COR-L47 (cell line): ENCODE measurements around the gene ZNF512B.

Experiments
- DNase-seq: peaks from one replicate; lab custom pipeline; 2025; lab: John Stamatoyannopoulos, UW

ZNF512B gene

DNA sequence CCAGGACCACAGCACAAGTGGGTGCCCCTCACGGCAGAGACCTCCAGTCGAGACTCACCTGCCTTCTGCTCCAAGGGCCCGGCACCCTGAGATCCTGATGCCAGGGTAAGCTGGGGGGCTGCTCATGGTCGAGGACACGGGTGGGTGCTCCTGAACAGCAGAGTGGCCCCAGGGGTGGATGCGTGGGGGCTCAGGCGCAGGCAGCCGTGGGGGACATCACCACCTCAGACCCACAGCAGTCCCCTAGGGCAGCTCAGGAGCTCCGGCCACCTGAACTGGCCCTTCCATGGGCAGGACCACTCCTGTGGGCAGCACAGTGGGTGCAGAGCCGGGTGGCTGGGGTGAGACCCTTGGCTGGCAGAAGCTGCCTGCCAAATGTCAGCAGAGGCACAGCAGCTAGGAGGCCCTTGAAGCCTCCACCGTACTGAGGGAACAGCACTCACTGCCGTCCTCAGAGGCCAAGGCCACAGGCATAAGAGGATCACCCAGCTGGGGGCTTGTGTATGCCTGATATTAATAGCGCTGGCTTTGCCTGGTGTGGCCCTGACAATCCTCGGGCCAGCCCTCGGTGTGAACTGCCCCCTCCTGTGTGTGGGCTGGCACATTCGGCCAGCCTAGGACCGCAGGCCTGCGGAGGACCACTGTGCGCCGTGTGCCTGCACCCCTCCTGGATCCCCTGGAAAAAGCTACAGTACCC, 18.9 kb downstream of the ZNF512B start:
- DNase-seq, result no peak

DNA sequence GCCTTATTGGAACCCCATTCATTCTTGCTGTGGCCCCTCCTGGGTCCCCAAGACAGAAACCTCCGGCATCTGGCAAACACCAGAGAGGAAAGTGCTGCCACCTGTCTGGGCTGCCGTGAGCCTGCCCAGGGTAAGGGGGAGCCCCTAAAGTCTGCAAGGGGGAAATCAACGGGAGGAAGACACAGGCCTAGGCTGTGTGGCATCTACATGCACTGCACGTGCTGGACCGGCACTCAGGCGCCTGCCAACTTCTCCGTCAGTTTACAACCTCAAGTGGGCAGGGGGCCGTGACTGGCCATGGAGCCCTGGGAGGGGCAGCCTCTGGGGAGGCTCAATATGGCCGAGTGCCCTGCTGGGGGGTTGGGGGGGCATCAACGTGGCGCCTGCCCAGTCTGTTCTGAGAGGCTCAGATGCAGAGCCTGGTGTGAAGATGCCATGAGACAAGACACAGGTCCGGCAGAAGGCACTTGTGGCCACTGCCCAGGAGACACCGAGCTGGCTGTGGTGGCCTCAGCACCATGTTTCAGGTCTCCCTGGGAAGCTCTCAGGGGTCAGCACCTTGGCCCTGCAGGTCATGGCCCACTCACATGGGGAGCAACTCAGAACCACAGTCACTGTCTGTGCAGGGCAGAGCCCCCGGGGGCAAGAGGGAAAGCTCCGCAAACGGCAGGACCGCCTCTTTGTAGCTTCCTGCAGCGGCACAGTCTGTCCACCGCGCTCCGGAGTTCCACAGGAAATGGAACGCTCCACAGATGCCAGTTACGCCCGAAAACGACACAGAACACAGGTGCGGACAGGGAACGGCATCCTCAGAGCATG, 21.9 kb downstream of the ZNF512B start:
- no peak for DNase-seq

DNA sequence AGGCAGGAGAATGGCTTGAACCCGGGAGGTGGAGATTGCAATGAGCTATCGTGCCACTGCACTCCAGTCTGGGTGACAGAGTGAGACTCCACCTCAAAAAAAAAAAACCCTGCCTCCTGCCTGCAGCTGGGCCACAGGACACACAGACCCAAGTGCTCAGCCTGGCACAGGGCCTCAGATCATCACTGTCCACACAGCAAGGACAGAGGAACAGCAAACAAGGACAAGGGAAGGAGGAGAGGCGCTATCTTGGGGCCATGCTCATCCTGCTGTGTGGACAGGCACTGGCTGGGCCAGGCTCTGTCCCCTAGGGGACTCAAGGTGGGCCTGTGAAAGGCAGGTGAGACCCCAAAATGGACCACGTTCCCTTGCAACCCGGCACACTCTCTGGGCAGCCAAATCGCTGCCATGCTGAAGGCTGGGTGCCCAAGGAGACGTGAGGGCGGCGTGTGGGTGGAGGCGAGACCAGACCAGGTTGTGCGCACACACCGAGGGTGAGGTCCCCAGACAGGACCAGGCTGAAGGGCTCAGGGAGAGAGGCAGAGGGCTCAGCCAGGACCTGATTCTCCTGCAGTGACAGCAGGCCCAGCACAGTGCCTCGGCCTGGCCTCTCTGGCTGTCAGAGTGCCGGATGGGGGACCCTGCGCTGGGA, 22.6 kb downstream of the ZNF512B start:
- DNase-seq, result no peak

DNA sequence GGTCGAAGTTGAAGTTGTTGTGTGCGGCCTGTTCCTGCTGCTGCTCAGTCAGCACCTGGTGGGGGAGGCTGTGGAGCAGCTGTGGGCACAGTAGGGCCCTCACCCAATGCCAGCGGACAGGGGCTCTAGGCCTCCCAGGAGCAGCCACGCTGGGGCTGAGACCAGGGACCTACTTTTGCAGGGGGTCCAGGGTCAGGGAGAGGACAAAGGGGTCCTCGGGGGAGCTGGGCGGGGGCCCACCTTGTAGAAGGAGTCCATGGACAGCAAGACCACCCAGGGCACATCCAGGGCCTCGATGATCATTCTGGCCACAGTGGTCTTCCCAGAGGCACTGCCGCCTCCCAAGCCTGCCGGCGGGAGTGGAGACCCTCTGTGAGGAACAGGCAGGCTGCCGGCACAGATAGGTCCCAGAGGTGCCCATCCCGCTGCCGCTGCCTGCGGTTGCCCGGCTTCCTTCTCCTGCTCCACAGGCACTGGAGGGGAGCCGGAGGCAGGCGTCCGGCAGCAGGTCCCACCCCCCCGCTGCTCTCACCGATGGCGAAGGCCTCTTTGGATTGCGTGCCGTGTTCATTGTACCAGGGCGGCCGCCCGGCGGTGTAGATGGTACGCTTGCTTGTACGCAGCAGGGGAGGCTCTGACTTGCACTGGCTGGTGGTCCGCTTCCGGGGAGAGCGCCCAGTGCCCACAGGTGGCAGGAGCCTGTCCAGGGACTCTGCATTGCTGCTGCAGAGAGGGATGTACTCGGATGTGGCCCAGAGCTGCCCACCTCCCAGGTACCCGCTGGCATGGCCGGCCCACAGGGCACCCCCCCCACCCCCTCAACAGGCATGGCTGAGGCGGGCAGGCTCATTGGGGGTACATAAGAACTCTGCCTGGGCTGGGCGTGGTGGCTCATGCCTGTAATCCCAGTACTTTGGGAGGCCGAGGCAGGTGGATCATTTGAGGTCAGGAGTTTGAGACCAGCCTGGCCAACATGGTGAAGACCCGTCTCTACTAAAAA, 23.5 kb downstream of the ZNF512B start:
- no peak for DNase-seq

DNA sequence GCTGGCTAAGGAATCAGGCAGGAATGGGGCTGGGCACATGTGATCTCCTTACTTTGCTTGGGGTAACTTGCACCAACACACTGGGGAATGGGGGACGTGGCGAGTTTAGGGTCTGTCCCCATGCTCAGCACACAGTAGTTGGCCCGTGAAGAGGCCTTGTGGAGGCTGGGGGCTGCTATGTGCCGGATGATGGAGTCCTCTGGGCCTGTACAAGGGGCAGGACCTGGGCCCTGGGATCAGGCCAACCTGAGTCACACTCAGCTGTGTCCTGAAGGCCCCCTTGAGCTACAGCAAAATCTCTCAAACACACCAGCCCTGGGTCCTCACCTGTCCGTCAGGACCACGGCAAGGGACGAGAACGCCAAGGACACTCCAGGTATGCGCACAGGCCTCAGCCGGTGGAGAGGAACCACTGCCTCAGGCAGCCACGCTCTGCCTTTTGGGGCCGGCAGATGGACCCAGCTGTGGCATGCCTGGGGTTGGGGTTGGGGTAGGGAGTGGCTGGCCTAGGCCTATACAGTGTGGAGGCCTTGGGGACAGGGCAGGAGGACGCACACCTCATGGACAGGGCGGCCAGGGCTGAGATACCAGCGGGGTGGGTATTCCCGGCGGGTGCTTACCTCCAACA, 24.6 kb downstream of the ZNF512B start:
- no peak for DNase-seq

DNA sequence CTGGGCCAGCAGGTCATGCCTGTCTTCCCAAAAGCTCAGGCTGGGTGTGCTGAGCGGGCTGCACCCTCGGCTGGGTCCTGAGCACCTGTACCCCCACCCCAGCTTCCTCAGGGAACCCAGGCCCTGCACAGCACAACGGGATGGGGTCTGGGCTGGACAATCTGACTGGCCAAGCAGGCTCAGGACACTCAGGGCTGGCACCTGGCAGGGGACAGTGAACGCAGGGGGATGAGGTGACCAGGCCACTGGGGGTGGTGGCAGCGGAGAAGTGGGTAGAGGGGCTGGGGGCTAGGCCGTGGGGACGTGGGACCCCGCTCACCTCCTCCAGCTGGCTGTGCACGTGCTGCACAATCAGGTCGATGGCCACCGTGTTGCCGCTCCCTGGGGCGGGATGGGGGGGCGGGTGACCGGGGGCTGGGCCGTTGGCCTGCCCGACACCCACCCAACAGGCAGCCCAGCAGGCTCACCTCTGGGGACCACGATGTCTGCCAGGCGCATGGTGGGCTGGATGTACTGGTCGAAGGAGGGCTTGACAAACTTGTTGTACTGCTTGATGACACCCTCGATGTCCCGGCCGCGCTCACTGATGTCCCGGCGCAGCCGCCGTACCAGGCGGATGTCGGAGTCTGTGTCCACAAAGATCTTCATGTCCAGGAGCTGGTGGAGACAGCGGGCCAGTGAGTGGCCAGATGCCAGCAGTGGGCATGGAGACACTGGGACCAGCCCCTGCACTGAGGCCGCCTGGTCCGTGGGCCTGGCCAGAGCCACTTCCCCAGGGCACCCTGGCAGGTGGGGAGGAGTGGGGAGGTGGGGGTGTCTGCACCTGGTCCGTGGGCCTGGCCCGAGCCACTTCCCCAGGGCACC, 25.4 kb downstream of the ZNF512B start:
- no peak for DNase-seq

DNA sequence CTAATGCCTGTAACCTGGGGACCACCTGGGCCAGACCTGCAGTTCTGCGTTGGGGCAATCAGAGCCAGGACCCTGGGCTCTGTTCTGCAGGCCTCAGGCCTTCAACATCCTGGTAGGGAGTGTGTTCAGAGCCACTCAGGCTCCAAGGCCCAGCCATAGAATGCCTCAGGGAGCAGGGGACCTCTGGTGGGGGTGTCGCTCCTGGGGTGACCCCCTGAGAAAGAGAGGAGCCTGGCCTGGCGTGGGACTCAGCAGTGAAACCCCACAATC, 26.0 kb downstream of the ZNF512B start:
- DNase-seq, result no peak

DNA sequence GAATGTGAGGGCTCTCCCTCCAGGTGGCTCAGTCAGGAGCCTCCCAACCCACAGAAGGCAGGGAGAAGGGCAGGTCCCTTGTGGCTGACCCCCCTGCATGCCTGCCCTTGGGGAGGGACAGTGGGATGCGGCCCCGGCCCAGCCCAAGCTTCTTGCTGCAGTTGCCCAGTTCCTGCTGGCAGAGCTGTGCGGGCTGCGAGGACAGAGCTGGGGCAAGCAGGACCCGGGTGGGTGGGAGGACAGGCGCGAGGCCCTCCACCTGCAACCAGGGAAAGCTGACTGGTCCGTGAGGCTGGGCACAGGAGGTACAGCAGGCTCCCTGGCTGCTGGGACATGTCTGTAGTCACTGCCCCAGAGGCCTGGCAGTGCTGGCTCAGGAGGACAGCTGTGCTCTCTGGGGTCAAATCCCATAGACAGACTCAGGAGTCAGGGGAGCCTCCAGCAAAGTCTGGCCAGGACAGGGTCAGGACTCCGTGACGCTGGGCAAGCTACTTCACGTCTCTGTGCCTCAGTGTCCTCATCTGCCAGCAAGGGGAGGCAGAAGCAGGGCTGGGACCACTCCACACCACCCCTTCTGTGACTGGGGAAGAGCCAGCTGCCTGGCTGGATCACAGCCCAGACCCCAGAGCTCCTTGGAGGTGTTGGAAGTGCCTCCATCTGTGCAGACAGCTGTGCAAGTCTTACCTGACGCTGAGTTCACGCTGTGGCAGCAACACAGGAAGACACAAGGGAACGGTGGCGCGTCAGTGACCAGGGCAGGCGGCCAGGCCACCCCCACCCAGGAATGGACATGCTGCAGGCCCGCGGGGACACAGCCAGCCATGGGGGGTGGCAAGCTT, 26.5 kb downstream of the ZNF512B start:
- DNase-seq, result no peak

DNA sequence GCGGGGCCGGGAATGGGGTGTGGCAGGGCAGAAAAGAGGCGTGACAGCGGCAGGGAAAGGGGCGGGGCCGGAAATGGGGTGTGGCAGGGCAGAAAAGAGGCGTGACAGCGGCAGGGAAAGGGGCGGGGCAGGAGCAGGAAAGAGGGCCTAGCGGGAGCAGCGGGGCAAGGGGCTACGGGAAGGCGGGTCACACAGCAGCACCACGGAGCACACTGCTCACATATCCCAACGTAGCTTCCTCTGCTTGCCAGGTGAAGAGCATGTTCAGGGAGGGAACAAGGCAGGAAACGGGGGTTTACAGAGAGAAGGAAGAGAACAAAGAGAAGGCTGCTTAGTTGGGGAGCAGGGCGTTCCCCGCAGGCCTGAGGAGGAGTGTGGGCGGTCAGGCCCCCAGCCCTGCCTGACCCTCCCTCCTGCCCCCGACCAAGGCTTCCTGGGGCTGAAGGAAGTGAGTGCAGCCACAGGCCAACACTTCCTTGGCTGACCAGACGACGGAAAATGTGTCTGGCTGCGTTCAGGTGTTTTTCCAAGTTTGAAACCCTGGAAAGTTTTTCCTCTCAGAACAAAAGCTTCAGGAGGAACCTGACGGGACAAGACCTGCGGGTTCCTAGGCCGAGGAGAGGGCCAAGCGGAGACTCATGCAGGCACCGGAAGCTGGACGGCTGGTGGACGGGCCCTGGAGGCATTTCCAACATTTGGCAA, 27.3 kb downstream of the ZNF512B start:
- DNase-seq, result no peak

DNA sequence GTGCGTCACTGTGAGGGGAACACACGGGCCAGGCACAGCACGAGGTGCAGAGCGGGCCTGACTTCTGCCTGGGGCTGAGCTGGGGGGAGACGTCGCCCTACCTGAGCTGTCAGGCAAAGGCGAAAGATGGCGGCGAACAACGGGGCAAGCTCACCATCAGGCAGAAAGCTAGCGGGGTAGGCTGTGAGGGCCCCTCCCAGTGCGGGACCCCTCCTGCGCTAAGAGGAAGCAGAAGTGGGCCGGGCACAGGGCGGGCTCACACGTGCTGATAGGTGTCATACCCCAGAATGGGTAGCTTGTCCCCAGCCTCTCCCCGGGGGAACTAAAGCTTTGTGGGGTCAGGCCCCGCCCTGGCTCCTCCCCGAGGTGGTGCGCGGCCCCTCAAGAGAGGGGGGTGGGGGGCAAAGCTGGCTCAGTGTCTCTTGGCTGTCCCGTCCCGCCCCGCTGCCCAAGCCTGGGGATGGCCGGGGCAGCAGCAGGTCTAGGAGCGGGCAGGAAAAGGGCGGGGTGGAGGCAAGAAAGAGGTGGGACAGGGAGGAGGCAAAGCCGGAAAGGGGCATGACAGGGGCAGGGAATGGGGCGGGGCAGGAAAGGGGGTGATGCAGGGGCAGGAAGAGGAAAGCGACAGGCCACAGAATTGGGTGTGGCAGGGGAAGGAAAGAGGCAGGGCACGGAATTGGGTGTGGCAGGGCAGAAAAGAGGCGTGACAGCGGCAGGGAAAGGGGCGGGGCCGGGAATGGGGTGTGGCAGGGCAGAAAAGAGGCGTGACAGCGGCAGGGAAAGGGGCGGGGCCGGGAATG, 28.2 kb downstream of the ZNF512B start:
- no peak for DNase-seq

DNA sequence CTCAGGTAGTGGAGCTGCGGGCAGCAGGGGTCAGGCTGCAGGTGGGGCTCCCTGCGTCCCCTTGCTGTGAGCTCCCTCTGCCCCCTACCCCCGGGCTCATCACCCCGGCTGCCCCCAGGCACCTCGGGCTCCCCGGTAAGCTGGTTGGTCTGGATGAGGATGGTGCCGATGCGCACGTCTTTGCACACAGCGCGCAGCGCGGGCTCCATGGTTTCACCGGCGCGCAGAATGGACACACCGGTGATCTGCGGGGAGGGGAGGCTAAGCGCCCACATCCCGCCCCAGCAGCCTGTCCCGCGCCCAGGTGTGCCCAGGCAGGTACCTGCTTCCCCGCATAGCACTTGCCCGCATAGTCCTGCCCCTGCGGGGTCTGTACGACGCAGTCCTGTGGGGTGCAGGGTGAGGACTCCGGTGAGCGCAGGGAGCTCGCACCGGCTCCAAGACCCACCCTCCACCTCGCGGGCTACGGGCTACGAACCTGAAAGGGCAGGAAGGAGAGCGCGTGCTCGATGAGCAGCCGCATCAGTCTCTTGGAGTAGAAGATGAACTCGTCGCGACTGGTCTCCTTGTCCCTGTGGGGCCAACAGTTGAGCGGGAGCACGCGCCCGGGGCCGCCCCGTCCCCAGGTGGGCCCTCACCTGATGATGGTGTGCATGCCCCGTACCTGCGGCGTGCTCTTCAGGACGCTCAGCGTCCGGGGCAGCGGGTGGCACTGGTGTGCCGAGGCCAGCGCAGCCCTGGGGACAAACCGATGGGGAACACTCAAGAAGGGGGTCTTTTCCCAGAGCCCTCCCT, 29.1 kb downstream of the ZNF512B start:
- no peak for DNase-seq

DNA sequence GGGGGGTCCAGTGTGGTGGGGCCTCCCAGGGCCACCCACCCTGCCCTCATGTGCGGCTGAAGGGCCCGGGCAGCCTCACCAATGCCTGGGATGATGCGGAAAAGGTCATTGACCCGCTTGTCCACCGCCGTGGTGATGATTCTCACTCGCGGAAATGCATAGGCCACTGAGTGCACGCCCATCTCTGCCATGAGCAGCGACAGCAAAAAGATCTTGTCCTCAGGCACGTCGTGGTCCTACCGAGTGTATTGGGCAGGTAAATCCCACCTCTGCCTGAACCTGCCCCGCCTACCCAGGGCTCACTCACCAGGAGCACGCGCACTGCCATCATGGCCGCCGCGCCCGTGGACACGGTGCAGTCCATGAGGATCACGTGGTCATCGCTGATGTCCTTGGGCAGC, 29.7 kb downstream of the ZNF512B start:
- no peak for DNase-seq

DNA sequence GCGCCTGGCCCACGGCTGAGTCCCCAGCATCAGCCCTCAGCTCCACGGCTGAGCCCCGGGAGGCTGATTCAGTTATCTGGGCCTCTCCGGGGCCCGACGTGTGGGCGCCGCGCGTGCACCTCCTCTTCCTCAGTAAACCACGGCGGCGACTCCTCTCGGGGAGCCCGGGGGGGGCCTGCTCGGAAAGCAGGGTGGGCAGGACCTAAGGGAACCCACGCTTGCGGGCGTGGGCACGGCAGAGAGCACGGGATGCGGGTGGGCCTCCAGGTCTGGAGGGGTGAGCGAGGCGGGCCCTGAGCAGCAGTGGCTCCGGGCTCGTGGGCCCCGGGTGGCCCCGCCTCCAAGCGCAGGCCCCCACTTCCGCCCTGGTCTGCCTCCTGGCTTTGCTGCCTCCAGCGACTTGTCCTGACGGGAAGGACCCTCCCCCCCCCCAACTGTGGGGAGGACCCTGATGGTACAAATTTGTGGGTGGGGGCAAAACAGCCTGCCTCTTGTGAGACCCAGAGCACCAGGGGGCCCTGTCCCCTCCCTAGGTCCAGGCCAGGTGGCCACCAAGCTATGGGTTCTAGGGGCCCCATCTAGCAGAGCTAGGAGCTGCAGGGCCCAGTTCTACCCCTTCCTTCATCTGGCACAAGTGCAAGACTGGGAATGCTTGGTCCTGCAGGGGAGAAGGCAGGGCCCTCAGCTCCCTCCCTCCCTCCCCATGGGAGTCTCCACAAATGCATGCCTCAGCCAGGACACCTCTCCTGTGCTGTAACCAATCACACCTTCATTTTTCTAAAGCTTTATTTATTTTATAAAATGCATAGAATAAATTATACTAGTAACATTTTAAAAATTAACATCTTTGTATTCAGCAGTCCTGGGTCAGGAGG, 30.4 kb downstream of the ZNF512B start:
- DNase-seq, result no peak

DNA sequence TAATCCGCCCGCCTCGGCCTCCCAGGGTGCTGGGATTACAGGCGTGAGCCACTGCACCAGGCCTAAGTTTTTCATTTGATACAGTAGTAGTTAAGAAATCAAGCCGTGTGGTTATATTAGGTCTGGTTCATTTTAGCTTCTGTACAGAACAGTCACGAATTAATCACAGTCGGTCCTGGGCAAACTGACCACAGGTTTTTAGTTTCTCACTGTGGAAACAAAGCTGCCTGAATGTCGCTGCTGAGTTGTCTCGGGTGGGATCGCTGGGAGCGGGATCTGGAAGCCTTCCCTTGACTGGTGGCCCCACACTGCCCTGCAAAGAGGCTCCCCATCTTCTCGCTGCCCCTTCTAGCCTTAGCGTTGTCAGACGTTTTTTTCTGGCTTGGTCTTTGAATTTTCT, 32.1 kb downstream of the ZNF512B start:
- DNase-seq, result no peak

DNA sequence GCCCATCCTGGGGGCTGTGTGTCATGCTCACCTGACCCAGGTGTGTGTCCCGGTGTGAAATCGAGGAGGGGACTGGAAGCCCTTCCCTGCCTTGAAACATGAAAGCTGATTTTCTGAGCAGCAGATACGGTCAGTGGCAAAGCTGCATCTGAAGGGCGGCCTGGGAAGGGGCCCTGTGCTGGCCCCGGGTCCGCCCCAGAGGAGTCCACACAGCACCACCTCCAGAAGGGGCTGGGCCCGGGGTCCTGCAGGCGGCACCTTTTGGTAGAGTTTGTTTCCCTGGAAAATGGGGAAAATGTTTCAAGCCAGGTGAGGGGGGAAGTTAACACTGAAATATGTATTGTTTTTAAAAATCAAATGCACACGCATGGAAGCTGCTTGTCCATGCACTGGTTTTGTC, 34.3 kb downstream of the ZNF512B start:
- DNase-seq, result no peak

DNA sequence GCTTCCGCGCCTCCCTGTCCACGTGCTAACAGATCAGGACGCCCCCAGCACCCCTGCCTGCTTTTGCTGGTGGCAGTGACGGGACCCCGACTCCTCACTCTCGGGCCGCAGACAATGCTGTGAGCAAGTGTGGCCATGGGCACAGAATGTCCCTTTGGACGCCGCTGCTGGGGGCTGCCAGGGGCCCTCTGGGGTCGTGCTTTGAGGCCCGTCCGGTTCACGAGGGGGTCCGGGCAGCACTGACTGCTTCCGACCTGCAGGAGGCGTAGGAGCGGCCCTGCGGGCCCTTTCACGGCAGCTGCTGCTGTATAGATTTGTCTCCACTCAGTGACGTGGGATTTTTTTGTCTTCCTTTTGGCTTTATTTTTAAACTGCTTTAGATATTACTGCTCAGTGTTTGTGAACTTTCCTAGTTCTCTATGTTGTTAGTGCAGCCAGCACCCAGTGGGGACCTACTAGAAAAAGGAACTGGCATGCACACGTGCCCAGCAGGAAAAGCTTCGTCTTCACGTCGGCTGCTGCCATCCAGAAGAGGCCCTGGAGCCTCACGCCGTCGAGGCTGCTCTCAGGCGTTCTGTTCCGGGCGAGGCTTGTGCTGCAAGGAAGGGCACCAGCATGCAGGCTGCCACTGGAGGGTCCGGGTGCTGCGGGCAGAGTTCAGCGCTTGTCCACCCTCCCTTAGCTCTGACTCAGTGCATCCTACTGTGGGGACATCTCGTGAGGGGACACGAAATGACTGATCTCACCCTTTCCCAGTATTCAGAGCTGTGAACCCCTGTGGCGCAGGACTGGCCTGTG, 35.3 kb downstream of the ZNF512B start:
- DNase-seq, result no peak
